ENCODE results near the gene NFYC. TPM values are rescaled to one million over a fixed set of nuclear protein-coding genes. Genes with fewer than 3 reads are reported as not detected.

NFYC gene
- total RNA-seq, 1 donor: 24.2 TPM

DNA sequence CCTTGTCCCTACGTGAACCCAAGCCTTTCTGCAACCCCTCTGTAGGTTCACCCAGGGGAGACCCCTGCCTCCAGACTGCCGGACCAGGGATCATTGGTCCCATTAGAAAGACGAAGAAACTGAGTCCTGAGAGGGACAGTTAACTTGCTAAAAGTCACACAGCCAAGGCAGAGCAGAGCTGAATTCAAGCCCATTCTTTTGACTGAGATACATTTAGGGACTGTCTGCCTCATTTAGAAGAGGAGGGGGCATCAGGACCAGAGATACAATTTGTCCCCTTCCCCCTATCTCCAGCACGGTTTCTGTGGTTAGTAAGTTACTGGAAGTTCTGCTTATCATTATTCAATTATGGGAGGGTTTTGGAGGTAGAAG lies 111.2 kb downstream of the NFYC start:
- TF ChIP-seq, protein P1, sequence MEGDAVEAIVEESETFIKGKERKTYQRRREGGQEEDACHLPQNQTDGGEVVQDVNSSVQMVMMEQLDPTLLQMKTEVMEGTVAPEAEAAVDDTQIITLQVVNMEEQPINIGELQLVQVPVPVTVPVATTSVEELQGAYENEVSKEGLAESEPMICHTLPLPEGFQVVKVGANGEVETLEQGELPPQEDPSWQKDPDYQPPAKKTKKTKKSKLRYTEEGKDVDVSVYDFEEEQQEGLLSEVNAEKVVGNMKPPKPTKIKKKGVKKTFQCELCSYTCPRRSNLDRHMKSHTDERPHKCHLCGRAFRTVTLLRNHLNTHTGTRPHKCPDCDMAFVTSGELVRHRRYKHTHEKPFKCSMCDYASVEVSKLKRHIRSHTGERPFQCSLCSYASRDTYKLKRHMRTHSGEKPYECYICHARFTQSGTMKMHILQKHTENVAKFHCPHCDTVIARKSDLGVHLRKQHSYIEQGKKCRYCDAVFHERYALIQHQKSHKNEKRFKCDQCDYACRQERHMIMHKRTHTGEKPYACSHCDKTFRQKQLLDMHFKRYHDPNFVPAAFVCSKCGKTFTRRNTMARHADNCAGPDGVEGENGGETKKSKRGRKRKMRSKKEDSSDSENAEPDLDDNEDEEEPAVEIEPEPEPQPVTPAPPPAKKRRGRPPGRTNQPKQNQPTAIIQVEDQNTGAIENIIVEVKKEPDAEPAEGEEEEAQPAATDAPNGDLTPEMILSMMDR (IDR thresholded peaks at IDR 0.05; ENCODE audit: extremely low read depth, low read depth, low read length): no peak
- Histone ChIP-seq H3K4me1 (ENCODE audit: insufficient read depth, low read length) (peaks cover 24% of the 10 kb centered on the region), H3K27ac (ENCODE audit: low read depth, low read length) (no peak overlapping the region), H3K36me3 (ENCODE audit: insufficient read depth, low read length) (no peaks in the 10 kb centered on the region), H4K20me1 (ENCODE audit: insufficient read depth, low read length) (no peaks in the 10 kb centered on the region), H3K27me3 (ENCODE audit: insufficient read depth, low read length) (peaks cover 2% of the 10 kb centered on the region), H3K4me2 (ENCODE audit: insufficient read depth, low read length) (no peak overlapping the region), H3K79me2 (ENCODE audit: insufficient read depth, low read length) (no peaks in the 10 kb centered on the region), H2AFZ (ENCODE audit: low read length) (no peak overlapping the region), H3K4me3 (ENCODE audit: insufficient read depth, low read length) (no peak overlapping the region), H3K9me3 (ENCODE audit: low read depth, low read length) (no peaks in the 10 kb centered on the region)
- DNase-seq (ENCODE audit: insufficient read length, low spot score, missing footprints): no peak

DNA sequence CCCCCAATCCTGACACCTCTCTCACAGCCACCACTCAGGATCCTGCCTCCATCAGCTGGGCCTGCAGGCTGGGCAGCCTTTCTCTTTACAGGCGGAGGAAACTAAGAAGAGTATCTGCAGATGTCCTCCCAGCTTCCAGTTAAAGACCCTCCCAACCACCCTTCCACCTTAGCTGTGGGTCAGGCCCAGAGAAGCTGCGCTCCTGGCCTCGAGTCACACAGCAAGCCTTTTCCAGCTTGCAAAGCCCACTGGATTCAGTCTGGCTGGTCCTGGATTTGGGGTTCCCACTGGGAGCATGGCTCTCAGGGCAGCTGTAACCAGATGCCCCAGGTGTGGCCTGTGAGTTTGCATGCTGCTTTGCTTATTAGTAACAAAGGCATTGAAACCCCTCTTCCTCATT lies 111.9 kb downstream of the NFYC start:
- DNase-seq (ENCODE audit: insufficient read length, low spot score, missing footprints): no peak
- no peak overlapping the region for H3K4me3 ChIP-seq (ENCODE audit: insufficient read depth, low read length)
- H4K20me1 ChIP-seq (ENCODE audit: insufficient read depth, low read length): no peaks in the 10 kb centered on the region
- H3K27me3 ChIP-seq (ENCODE audit: insufficient read depth, low read length): peaks cover 2% of the 10 kb centered on the region
- H2AFZ ChIP-seq (ENCODE audit: low read length): no peak overlapping the region
- H3K36me3 ChIP-seq (ENCODE audit: insufficient read depth, low read length): no peaks in the 10 kb centered on the region
- H3K79me2 ChIP-seq (ENCODE audit: insufficient read depth, low read length): no peaks in the 10 kb centered on the region
- H3K4me1 ChIP-seq (ENCODE audit: insufficient read depth, low read length): peaks cover 32% of the 10 kb centered on the region
- H3K9me3 ChIP-seq (ENCODE audit: low read depth, low read length): no peaks in the 10 kb centered on the region
- no peak overlapping the region for H3K4me2 ChIP-seq (ENCODE audit: insufficient read depth, low read length)
- TF ChIP-seq, protein P1 (IDR thresholded peaks at IDR 0.05; ENCODE audit: extremely low read depth, low read depth, low read length): no peak
- no peak overlapping the region for H3K27ac ChIP-seq (ENCODE audit: low read depth, low read length)

DNA sequence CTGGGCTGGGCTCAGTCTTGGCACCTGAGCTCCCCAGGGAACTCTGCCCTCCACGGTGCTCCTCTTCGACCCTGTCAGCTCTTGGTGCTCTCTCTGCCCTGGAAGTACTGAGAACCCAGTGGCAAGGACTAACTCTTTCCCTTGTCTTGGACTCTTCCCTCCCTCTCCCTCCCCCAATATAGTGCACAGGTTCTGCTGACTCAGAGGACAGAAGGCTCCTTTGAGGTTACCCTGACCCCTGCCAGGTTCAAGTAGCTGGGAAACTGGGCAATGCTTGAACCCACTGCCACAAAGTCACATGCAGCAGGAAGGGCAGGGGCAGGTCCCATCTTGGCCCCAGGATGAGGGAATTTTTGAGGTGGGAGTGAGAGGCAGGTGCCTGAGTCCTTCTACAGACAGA lies 112.4 kb downstream of the NFYC start:
- TF ChIP-seq, protein P1 (IDR thresholded peaks at IDR 0.05; ENCODE audit: extremely low read depth, low read depth, low read length): no peak
- Histone ChIP-seq H3K9me3 (ENCODE audit: low read depth, low read length) (no peaks in the 10 kb centered on the region), H3K4me3 (ENCODE audit: insufficient read depth, low read length) (no peak overlapping the region), H3K4me1 (ENCODE audit: insufficient read depth, low read length) (peaks cover 36% of the 10 kb centered on the region), H3K27me3 (ENCODE audit: insufficient read depth, low read length) (peaks cover 2% of the 10 kb centered on the region), H3K27ac (ENCODE audit: low read depth, low read length) (no peak overlapping the region), H3K79me2 (ENCODE audit: insufficient read depth, low read length) (no peaks in the 10 kb centered on the region), H2AFZ (ENCODE audit: low read length) (no peak overlapping the region), H3K36me3 (ENCODE audit: insufficient read depth, low read length) (no peaks in the 10 kb centered on the region), H3K4me2 (ENCODE audit: insufficient read depth, low read length) (no peak overlapping the region), H4K20me1 (ENCODE audit: insufficient read depth, low read length) (no peaks in the 10 kb centered on the region)
- no peak for DNase-seq (ENCODE audit: insufficient read length, low spot score, missing footprints)

DNA sequence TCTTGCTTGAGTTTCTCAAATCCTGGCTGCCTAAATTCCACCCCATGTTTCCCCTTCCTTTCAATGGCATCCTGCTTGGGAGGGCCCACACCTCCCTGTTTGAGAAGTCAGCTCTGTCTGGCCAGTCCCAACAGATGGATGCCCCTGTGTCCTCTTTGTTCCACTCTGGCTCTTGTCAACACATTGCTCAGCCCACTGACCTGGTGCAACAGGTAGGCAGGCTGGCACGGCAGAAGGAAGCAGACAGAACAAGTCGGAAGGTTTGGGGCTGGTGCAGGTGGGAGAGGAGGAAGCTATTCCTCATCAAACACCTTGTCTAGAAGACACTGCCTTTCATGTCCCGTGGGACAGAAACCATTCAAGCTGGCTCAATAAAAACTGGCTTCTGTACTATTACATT lies 114.7 kb downstream of the NFYC start:
- no peak overlapping the region for H3K4me3 ChIP-seq (ENCODE audit: insufficient read depth, low read length)

More for the DNA sequence above, 114.7 kb downstream of the NFYC start:
- Histone ChIP-seq H3K79me2 (ENCODE audit: insufficient read depth, low read length) (no peaks in the 10 kb centered on the region), H3K36me3 (ENCODE audit: insufficient read depth, low read length) (no peaks in the 10 kb centered on the region), H3K4me2 (ENCODE audit: insufficient read depth, low read length) (no peak overlapping the region), H3K27ac (ENCODE audit: low read depth, low read length) (no peak overlapping the region), H3K27me3 (ENCODE audit: insufficient read depth, low read length) (no peaks in the 10 kb centered on the region), H3K4me1 (ENCODE audit: insufficient read depth, low read length) (peaks cover 31% of the 10 kb centered on the region), H2AFZ (ENCODE audit: low read length) (no peak overlapping the region), H3K9me3 (ENCODE audit: low read depth, low read length) (no peaks in the 10 kb centered on the region), H4K20me1 (ENCODE audit: insufficient read depth, low read length) (no peaks in the 10 kb centered on the region)
- TF ChIP-seq, protein P1 (IDR thresholded peaks at IDR 0.05; ENCODE audit: extremely low read depth, low read depth, low read length): no peak
- DNase-seq (ENCODE audit: insufficient read length, low spot score, missing footprints): no peak
